Stimulated activated naive CD8-positive, alpha-beta T cell treated with anti-CD3 and anti-CD28 coated beads, Interleukin-15, amount 100 ng/mL, for 72 hours (primary cell): ENCODE measurements around the gene KCNK18.

Experiments used
- ATAC-seq: fragments of 150-1000 bp; cut with Tn5 transposase; 2 replicates; pipeline ENCODE4 v1.10.0; 2021; ENCODE audit warnings: mild to moderate bottlenecking, moderate library complexity
- DNase-seq, 2 donors: peaks; one replicate each; pipeline ENCODE4 v3.0.0; 2021 to 2022
- H3K27ac Mint-ChIP-seq, 2 donors: one replicate each; pipeline ENCODE4 v1.8.0; 2022; ENCODE audit warnings: mild to moderate bottlenecking in 2 of 2, mixed read lengths in 2 of 2, moderate library complexity in 2 of 2
- H3K27me3 Mint-ChIP-seq: one replicate; pipeline ENCODE4 v1.8.0; 2022; ENCODE audit warnings: mixed read lengths
- H3K4me1 Mint-ChIP-seq: one replicate; pipeline ENCODE4 v1.8.0; 2022; ENCODE audit warnings: mild to moderate bottlenecking, mixed read lengths
- H3K4me3 Mint-ChIP-seq, 2 donors: one replicate each; pipeline ENCODE4 v1.8.0; 2022; ENCODE audit warnings: mild to moderate bottlenecking in 2 of 2, mixed read lengths in 2 of 2, moderate library complexity in 1 of 2
- H3K9me3 Mint-ChIP-seq, 2 donors: one replicate each; pipeline ENCODE4 v1.8.0; 2022; ENCODE audit warnings: mixed read lengths in 2 of 2

The KCNK18 gene

DNA sequence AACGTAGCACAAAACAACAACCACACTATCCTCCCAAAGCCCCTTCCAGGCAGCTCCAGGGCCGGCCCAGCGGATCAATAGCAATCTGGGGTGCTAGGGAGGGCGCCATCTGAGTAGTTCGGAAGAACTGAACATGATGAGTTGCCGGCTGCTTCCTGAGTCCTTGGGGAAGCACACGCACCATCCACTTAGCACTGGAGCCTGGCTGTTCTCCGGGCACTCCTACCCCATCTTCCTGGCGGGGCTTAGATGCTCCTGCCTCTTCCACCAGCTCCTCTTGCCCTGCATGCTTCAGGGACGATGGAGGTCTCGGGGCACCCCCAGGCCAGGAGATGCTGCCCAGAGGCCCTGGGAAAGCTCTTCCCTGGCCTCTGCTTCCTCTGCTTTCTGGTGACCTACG lies at the start of gene KCNK18:
Gene KCNK18, plus strand, starts transcription at position 301 of the 400 bp plus-strand sequence. Its CDS starts 0 bp downstream, at position 301.
- Mint-ChIP-seq H3K27ac (no peak within 1 kb of the TSS), H3K9me3 (peaks cover 4 to 7% of the 10 kb centered on the region in 2 donors), H3K27me3 (no peaks in the 10 kb centered on the region), H3K4me1 (no peaks in the 10 kb centered on the region), H3K4me3 (no peak within 1 kb of the TSS)
- ATAC-seq = no peak
- no peak for DNase-seq

DNA sequence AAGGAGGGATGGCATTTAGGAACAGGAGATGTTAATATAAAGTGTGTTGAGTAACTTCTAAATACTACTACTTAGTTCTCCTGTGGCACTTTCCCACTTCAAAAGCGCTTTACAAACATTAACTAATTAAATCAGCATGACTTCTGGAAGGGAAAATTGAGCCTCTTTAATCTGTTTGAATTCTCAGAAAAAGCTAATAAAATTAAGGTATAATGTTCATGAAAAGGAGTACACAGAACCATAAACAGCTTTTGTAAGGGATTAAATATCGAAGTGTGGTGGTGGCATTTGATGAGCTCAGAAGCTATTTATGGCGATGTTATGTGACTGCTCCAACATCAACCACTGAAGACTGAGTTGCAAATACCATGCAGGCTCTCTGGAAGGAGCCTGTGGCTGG lies 49.0 kb upstream of the KCNK18 start:
- no peak for DNase-seq
- Mint-ChIP-seq H3K27ac (no peak overlapping the region), H3K4me3 (no peak overlapping the region), H3K27me3 (peaks cover 61% of the 10 kb centered on the region), H3K9me3 (peaks cover 0 to 8% of the 10 kb centered on the region in 2 donors), H3K4me1 (no peaks in the 10 kb centered on the region)
- ATAC-seq = no peak

DNA sequence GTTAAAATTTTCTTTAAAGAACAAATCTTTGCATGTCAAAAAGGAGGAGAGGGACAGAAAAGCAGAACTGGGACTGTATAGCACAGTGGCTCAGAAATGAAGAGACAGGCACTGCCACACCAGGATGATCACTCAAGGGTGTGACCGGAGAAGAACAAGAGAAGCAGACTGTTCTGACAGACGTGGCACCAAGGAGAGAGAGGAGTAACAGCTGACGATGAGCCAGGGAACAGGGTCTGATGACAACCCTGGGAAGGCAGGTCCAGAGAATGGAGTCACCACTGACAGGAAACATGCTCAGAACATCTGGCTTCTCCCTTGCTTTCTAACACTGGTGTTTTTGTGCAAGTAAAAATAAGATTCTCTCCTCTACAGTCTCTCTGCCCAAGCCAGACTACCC lies 44.6 kb upstream of the KCNK18 start:
- DNase-seq (no peak), ATAC-seq (no peak)
- no peaks in the 10 kb centered on the region for H3K4me1 Mint-ChIP-seq
- H3K27ac Mint-ChIP-seq = no peak overlapping the region
- H3K4me3 Mint-ChIP-seq = no peak overlapping the region
- peaks cover 87% of the 10 kb centered on the region for H3K27me3 Mint-ChIP-seq
- H3K9me3 Mint-ChIP-seq = no peaks in the 10 kb centered on the region

DNA sequence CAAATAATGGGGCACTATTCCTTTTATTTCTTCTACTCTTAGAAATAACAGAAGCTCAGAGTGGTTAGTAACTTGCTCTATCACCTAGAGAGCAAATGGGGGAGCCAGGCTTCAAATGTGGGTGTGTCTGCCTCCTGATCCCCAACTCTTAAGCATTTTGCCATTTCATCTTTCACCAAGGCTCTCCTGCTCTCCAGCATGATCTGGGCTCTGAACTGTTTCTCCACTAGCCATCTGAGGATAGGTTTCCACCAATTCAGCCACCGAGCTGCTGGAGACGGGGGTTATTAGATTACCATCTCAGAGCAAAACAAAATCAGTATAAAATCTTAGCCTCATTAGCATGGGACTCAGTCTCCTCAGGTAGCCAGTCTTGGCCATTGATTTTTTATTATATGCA lies 39.0 kb upstream of the KCNK18 start:
- DNase-seq = no peak
- Mint-ChIP-seq H3K27ac (no peak overlapping the region), H3K9me3 (no peaks in the 10 kb centered on the region), H3K4me1 (peaks cover 18% of the 10 kb centered on the region), H3K27me3 (peaks cover 99% of the 10 kb centered on the region), H3K4me3 (no peak overlapping the region)
- no peak for ATAC-seq

- no peaks in the 10 kb centered on the region for H3K9me3 Mint-ChIP-seq
- peaks cover 28% of the 10 kb centered on the region for H3K4me1 Mint-ChIP-seq
- peaks cover 99% of the 10 kb centered on the region for H3K27me3 Mint-ChIP-seq
- ATAC-seq (no peak), DNase-seq (no peak)
- H3K27ac Mint-ChIP-seq = no peak overlapping the region
- no peak overlapping the region for H3K4me3 Mint-ChIP-seq
Observed at GRCh38 chr10:117159390-117159789, 37.9 kb upstream of the KCNK18 start.

DNA sequence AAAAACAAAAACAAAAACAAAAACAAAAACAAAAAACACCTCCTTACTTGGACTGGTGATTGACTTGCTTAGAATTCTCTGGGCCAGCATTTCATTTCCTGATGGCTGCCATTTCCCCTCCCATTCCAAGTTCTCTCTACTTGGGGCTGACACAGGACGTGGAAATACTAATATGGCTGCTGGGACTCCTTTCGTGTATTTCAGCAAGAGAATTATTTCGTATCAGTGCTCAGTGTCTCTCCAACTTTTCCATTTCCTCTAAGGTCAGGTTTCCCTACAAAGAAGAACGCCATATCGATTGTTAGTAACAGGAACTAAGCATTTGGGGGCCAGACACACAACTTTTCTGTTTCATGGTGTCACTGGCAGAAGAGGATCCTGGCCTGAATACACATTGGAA lies 36.7 kb upstream of the KCNK18 start:
- no peak for DNase-seq
- H3K4me1 Mint-ChIP-seq = peaks cover 39% of the 10 kb centered on the region
- no peak for ATAC-seq
- H3K9me3 Mint-ChIP-seq = no peaks in the 10 kb centered on the region
- H3K27me3 Mint-ChIP-seq = peaks cover 99% of the 10 kb centered on the region
- no peak overlapping the region for H3K27ac Mint-ChIP-seq
- H3K4me3 Mint-ChIP-seq = no peak overlapping the region

- H3K4me3 Mint-ChIP-seq = no peak overlapping the region
- H3K4me1 Mint-ChIP-seq = peaks cover 47% of the 10 kb centered on the region
- DNase-seq (no peak), ATAC-seq (no peak)
- no peak overlapping the region for H3K27ac Mint-ChIP-seq
- peaks cover 100% of the 10 kb centered on the region for H3K27me3 Mint-ChIP-seq
- H3K9me3 Mint-ChIP-seq = no peaks in the 10 kb centered on the region
Observed at GRCh38 chr10:117161386-117162033, 35.8 kb upstream of the KCNK18 start.

DNA sequence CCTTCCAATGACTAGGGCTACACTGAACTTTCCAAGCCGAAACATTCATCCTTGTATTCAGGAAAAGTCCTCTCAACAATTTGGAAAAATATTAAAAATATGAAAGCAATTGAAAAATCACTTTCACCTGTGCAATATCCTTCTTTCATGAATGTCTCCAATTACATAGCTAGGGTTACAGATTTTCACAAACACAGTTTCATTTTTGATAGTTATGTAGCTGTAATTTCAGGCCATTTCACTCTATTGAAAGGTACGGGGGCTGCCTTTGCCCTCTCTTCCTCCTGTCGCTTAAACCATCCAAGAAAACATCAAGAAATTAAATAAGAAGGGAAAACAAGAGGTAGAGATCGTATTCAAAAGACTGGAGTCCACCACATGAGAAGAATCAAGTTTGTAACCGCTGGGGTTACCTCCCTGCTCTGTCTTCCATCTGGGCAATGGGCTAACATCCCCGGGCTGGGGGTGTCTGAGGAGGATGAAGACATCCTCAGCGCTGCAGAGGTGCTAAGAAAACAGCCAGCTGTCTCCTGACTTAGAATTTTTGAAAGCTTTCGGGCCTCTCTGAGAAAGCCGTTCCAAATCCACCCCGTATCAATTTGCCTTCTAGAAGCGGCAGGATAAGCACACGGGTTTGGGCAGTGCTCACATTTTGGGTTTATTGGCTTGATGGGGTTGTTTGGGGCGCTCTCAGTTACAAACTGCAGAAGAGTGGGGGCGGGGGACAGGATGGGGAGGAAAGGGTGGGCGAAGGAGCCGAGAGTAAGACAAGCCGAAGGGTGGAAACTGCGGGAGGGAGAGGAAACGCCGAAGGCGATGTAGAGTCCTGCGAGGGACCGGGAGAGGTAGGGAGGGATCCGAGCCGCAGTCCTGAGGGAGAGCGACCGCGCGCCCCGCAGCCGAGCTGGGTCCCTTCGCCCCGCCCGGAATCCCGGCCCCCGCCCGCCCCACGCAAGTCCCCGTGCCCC lies 34.9 kb upstream of the KCNK18 start:
- Mint-ChIP-seq H3K4me1 (peaks cover 56% of the 10 kb centered on the region), H3K9me3 (no peaks in the 10 kb centered on the region), H3K27ac (no peak overlapping the region), H3K27me3 (peaks cover 100% of the 10 kb centered on the region), H3K4me3 (peak overlapping the region; percentile 54 to 61)
- ATAC-seq (peak; percentile 6), DNase-seq (no peak)

- DNase-seq = peak in 1 of 2 donors; percentile 15
- peak; percentile 38 for ATAC-seq
- H3K4me1 Mint-ChIP-seq = peaks cover 65% of the 10 kb centered on the region
- H3K27me3 Mint-ChIP-seq = peaks cover 100% of the 10 kb centered on the region
- no peak overlapping the region for H3K27ac Mint-ChIP-seq
- peak overlapping the region; percentile 45 for H3K4me3 Mint-ChIP-seq
- H3K9me3 Mint-ChIP-seq = no peaks in the 10 kb centered on the region
Observed at GRCh38 chr10:117163061-117163953, 34.0 kb upstream of the KCNK18 start.

GRCh38 chr10:117163954-117164548 lies 33.2 kb upstream of the KCNK18 start:
- no peak for ATAC-seq
- no peak for DNase-seq
- no peak overlapping the region for H3K27ac Mint-ChIP-seq
- peaks cover 72% of the 10 kb centered on the region for H3K4me1 Mint-ChIP-seq
- peak overlapping the region in 1 of 2 donors; percentile 32 for H3K4me3 Mint-ChIP-seq
- H3K27me3 Mint-ChIP-seq = peaks cover 100% of the 10 kb centered on the region
- no peaks in the 10 kb centered on the region for H3K9me3 Mint-ChIP-seq

GRCh38 chr10:117164592-117165537 lies 32.4 kb upstream of the KCNK18 start:
- peaks cover 100% of the 10 kb centered on the region for H3K27me3 Mint-ChIP-seq
- no peak overlapping the region for H3K27ac Mint-ChIP-seq
- H3K4me3 Mint-ChIP-seq = peak overlapping the region; percentile 10 to 24
- DNase-seq (no peak), ATAC-seq (no peak)
- peaks cover 80% of the 10 kb centered on the region for H3K4me1 Mint-ChIP-seq
- H3K9me3 Mint-ChIP-seq = no peaks in the 10 kb centered on the region

DNA sequence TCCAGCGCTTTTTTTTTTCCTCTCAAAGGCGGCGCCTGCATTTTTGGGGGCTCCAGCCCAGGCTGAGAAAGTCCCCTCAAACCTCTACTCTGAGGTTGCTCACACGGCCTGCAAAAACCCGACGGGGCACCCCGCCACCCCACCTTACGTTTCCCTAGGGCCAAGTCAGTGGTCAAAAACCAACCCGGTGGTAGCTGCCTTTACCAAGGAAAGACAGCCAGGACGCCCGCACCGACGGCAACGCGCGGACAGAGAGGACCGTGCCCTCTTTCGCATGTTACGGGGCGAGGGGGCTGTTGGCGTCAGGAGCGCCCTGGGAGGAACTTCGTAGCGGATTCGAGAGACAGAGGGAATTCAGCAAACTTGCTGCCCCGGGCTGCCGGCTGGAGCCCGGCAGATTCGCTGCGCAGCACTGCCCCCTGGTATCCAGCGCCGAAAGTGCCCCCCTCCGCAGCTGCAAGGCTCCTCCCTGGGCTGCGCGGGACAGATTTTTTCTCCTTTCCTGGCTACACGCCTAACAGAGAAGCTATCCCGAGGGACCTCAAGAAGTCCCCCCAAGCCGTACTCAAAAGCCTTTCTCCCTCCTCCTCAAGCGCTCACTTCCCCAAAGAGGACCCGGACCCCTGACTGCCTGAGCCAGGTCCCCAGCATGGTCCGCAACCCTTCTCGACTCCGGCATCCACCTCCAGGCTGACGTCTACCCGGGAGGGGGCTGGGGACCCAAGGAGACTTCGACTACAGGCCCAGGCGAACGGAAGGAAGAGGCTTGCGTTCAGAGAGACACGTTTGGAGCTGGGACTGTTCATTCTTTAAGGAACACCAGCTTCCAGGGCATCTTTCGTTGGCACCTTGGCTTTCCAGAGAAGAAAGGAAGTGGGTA lies 31.5 kb upstream of the KCNK18 start:
- no peaks in the 10 kb centered on the region for H3K9me3 Mint-ChIP-seq
- peak; percentile 39 to 40 for DNase-seq
- no peak for ATAC-seq
- H3K4me1 Mint-ChIP-seq = peaks cover 87% of the 10 kb centered on the region
- H3K4me3 Mint-ChIP-seq = peak overlapping the region; percentile 3 to 6
- H3K27ac Mint-ChIP-seq = no peak overlapping the region
- peaks cover 100% of the 10 kb centered on the region for H3K27me3 Mint-ChIP-seq
